Natural killer cell treated with Interleukin-12 subunit alpha and Interleukin-12 subunit beta and Interleukin-15 and Interleukin-18, amount 100 ng/mL, for 72 hours (primary cell): Measurements from ENCODE around the gene CSTPP1. TPM values are rescaled to one million over a fixed set of nuclear protein-coding genes. Genes with fewer than 3 reads are reported as not detected.
A peak's percentile ranks its signal among the peaks of the same experiment; 100 is the strongest.
"Not testable (repeated sequence)": the region's sequence is repeated elsewhere in the genome, so short reads cannot be mapped to it uniquely, and the experiment has no call there.

Source experiments
- ATAC-seq, 2 donors: fragments of 150-1000 bp; cut with Tn5 transposase in 1 of 2; sonication (Bioruptor Pico), chemical (Tn5 transposase) in 1 of 2; 2 replicates each; pipeline ENCODE4 v1.10.0; 2021
- DNase-seq: peaks from one replicate; pipeline ENCODE4 v3.0.0; 2022; ENCODE audit warnings: low spot score
- H3K27ac Mint-ChIP-seq, 2 donors: 1 replicate in 1 of 2; 2 replicates in 1 of 2; pipeline ENCODE4 v1.8.0; 2022; ENCODE audit warnings: mixed read lengths in 2 of 2, mild to moderate bottlenecking in 1 of 2, moderate library complexity in 1 of 2
- H3K27me3 Mint-ChIP-seq, 2 donors: 1 replicate in 1 of 2; 2 replicates in 1 of 2; pipeline ENCODE4 v1.8.0; 2022; ENCODE audit warnings: mixed read lengths in 2 of 2
- H3K36me3 Mint-ChIP-seq: one replicate; pipeline ENCODE4 v1.8.0; 2022; ENCODE audit warnings: mixed read lengths
- H3K4me1 Mint-ChIP-seq, 2 donors: 1 replicate in 1 of 2; 2 replicates in 1 of 2; pipeline ENCODE4 v1.8.0; 2022; ENCODE audit warnings: low read depth in 2 of 2, mixed read lengths in 2 of 2, mild to moderate bottlenecking in 1 of 2
- H3K4me3 Mint-ChIP-seq: one replicate; pipeline ENCODE4 v1.8.0; 2022; ENCODE audit warnings: mixed read lengths
- H3K9me3 Mint-ChIP-seq: 2 replicates; pipeline ENCODE4 v1.8.0; 2022; ENCODE audit warnings: mixed read lengths
- total RNA-seq, 2 donors: library from RNA; stranded (reverse); gene quantifications; one replicate each; pipeline ENCODE4 v1.2.3, GENCODE V29; 2022

CSTPP1 gene
- total RNA-seq, 2 donors from 2014 or later: 20.9 to 23.8 TPM

DNA sequence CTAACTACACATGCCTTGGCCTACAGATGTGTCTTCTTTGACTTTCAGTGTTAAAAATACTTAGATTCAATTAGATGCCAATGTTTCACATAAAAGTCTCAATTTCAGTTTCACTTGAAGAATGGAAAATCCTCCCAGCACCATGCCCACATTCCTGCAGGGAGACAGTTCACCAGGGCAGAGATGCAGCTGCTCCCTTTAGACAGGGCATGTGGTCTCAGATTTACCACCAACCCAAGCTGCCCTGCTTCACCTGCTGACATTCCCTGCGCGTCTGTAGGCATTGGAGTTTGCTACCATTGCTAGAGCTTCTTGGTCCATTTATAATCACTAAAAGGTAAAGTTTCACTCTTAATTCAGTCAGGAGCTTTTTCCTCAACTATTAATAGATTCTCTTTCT is 126.2 kb downstream of the CSTPP1 start:
- Mint-ChIP-seq H3K36me3 (no peaks in the 10 kb centered on the region), H3K27ac (no peak overlapping the region), H3K9me3 (no peaks in the 10 kb centered on the region), H3K4me3 (no peak overlapping the region), H3K4me1 (peaks cover 2 to 19% of the 10 kb centered on the region in 2 donors), H3K27me3 (no peaks in the 10 kb centered on the region)
- ATAC-seq (no peak), DNase-seq (no peak)

DNA sequence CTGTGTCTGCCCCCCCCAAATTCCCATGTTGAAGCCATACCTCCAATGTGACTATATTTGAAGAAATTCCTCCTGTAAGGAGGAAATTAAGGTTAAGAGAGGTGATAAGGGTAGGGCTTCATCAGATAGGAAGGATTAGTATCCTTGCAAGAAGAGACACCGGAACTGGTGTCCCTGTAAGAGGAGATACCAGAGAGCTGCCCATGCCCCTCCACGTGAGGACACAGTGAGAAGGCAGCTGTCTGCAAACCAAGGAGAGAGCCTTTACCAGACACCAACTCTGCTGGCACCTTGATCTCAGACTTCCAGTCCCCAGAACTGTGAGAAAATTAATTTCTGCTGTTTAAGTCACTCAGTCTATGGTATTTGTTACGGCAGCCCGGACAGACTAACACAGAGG is 130.8 kb downstream of the CSTPP1 start:
- Mint-ChIP-seq H3K4me1 (peaks cover 2 to 5% of the 10 kb centered on the region in 2 donors), H3K27me3 (no peaks in the 10 kb centered on the region), H3K9me3 (no peaks in the 10 kb centered on the region), H3K4me3 (no peak overlapping the region), H3K27ac (no peak overlapping the region), H3K36me3 (no peaks in the 10 kb centered on the region)
- DNase-seq: no peak
- ATAC-seq: no peak

DNA sequence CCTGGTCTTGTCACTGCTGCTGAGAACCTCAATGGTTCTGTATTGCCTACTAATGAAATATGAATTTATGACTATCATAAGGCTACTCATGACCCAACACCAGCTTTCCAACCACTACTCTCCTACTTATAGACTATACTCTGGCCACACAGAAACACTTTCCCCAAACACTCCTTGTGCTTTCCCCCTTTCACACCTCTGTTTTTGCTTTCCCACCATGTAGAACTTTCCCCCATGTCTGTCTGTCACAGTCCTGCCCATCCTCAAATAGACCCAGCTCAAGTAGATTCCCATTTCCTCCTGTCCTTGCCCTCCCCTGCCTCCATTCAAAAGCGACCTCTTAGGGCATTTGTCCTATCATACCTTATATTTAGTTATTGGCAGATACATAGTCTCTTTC is 134.2 kb downstream of the CSTPP1 start:
- Mint-ChIP-seq H3K4me1 (peaks cover 0 to 2% of the 10 kb centered on the region in 2 donors), H3K4me3 (no peak overlapping the region), H3K36me3 (no peaks in the 10 kb centered on the region), H3K9me3 (no peaks in the 10 kb centered on the region), H3K27me3 (no peaks in the 10 kb centered on the region), H3K27ac (no peak overlapping the region)
- DNase-seq: no peak
- ATAC-seq: no peak

DNA sequence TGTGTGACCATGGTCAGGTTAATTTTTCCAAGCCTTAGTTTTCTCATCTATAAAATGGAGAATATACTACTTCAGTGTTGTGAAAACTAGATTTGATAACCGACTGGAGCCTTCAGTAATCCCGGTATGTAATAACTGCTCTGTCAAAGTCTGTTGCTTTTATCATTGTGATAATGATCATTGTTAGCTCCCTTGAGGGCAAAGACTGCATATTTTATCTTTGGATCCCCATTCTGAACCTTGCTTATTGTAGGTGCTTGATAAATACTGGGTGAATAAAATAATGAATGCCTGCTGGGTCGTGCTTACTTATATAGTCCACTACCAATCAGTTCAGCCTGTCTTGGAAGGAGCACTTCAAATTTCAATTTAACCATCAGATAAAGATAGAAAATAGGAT is 134.8 kb downstream of the CSTPP1 start:
- ATAC-seq: no peak
- H3K4me3 Mint-ChIP-seq: no peak overlapping the region
- H3K4me1 Mint-ChIP-seq: peaks cover 0 to 2% of the 10 kb centered on the region in 2 donors
- H3K36me3 Mint-ChIP-seq: no peaks in the 10 kb centered on the region
- no peaks in the 10 kb centered on the region for H3K9me3 Mint-ChIP-seq
- H3K27me3 Mint-ChIP-seq: no peaks in the 10 kb centered on the region
- H3K27ac Mint-ChIP-seq: no peak overlapping the region
- DNase-seq: no peak

DNA sequence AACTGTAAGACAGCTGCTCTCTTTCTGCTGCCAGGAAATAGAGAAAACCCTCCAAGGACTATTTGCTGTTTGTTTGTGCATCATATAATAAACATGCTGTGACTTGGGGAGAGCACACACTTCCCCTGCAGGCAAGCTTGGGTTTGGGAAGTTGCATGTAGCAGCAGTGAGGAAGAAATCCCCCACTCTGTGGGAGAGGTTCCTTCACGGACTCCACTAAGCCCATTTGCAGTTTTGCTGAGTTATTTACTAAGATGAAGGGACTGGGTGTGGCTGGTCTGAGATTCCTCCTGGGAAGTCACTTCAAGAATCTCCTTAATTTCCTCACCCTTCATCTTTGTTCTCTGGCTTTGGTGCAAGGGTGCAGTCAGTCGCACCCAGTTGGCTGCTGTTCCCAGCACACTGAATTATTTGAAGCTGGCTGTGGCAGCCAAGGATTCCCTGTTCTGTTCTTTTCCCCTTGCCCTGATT is 135.3 kb downstream of the CSTPP1 start:
- Mint-ChIP-seq H3K27me3 (no peaks in the 10 kb centered on the region), H3K4me1 (peaks cover 0 to 2% of the 10 kb centered on the region in 2 donors), H3K4me3 (no peak overlapping the region), H3K27ac (no peak overlapping the region), H3K9me3 (no peaks in the 10 kb centered on the region), H3K36me3 (no peaks in the 10 kb centered on the region)
- ATAC-seq (no peak), DNase-seq (no peak)

DNA sequence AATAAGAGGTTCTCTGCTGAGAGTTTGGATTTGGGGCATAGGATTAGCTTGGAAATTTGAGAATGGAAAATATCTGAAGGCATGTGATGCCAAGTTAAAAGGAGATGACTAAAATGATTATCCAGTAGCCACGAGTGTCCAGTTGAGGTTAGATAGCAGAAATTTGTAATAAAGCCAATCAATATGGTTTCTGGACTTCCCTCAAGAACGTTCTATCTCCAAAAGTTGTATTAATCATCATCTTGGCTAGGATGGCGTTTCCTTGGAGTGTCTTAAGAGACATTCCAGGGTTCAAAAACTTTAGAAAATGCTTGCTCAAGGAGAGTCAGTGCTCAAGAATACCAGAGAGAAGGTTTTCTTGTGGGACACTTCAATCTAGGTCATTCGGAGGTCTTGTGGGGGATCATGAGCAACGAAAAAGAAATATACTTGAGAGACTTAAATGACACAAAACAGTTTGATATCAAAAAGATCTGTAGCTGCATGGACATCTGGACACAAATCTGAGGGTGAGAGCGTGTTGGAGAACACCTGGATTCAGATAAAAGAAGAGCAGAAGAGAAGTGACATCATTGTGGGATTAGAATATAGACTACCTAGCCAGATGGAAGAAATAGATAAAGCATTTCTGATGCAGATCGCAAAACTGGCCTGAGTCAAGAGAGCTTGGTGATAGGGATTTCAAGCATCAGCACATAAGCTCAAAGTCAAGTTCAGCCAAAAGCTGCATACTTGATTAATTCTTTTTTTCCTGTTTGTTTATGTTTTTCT is 142.4 kb downstream of the CSTPP1 start:
- no peak for DNase-seq
- Mint-ChIP-seq H3K27ac (no peak overlapping the region), H3K36me3 (no peaks in the 10 kb centered on the region), H3K4me1 (peaks cover 6 to 8% of the 10 kb centered on the region in 2 donors), H3K4me3 (no peak overlapping the region), H3K27me3 (no peaks in the 10 kb centered on the region), H3K9me3 (no peaks in the 10 kb centered on the region)
- ATAC-seq: no peak

DNA sequence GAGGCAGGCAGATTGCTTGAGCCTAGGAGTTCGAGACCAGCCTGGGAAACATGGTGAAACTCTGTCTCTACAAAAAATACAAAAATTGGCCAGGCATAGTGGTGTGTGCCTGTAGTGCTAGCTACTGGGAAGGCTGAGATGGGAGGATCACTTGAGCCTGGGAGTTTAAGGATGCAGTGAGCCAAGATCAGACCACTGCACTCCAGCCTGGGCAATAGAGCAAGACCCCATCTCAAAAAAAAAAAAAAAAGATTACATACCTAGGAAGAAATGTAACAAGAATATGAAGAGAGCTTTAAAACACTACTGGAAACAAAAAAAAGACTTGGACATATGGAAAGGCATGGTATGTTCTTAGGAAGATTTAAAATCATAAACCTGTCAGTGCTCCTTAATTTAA is 144.2 kb downstream of the CSTPP1 start:
- not testable (repeated sequence) for DNase-seq, H3K4me1 Mint-ChIP-seq, ATAC-seq, H3K9me3 Mint-ChIP-seq, H3K27ac Mint-ChIP-seq, H3K36me3 Mint-ChIP-seq, H3K4me3 Mint-ChIP-seq, H3K27me3 Mint-ChIP-seq

DNA sequence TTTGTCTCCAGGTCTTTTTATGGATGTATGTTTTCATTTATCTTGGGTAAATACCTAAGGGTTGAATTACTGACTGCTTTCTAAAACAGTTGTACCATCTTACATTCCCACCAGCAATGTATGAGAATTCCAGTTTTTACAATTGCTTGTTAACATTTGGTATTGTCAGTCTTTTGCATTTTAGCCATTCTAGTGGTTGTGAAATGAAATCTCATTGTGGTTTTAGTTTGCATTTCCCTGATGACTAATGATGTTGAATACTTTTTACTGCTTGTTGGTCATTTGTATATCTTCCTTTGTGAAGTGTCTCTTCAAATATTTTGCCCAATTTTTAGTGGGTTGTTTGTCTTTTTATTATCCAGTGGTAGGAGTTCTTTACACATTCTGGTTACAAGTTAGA is 147.4 kb downstream of the CSTPP1 start:
- peaks cover 9 to 10% of the 10 kb centered on the region in 2 donors for H3K4me1 Mint-ChIP-seq
- H3K9me3 Mint-ChIP-seq: no peaks in the 10 kb centered on the region
- no peak for ATAC-seq
- H3K36me3 Mint-ChIP-seq: no peaks in the 10 kb centered on the region
- H3K4me3 Mint-ChIP-seq: peak overlapping the region; percentile 5
- H3K27me3 Mint-ChIP-seq: no peaks in the 10 kb centered on the region
- H3K27ac Mint-ChIP-seq: no peak overlapping the region
- no peak for DNase-seq

DNA sequence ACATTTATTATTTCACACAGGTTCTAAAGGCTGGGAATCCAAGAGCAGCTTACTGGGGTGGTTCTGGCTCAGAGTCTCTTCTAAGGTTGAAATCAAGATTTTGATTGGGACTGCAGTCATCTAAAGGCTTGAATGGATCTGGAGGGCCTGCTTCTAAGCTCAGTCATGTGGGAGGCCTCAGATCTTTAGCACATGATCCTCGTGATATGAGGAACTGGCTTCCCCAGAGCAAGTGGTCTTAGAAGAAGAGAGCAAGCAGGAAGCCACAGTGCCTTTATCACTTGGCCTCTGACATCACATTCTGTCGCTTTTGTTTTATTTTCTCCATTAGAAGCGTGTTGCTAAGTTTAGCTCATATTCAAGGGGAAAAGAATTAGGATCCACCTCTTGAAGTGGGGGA is 151.2 kb downstream of the CSTPP1 start:
- Mint-ChIP-seq H3K27me3 (no peaks in the 10 kb centered on the region), H3K9me3 (no peaks in the 10 kb centered on the region), H3K4me1 (peaks cover 9 to 10% of the 10 kb centered on the region in 2 donors), H3K4me3 (no peak overlapping the region), H3K27ac (no peak overlapping the region), H3K36me3 (no peaks in the 10 kb centered on the region)
- no peak for ATAC-seq
- no peak for DNase-seq

DNA sequence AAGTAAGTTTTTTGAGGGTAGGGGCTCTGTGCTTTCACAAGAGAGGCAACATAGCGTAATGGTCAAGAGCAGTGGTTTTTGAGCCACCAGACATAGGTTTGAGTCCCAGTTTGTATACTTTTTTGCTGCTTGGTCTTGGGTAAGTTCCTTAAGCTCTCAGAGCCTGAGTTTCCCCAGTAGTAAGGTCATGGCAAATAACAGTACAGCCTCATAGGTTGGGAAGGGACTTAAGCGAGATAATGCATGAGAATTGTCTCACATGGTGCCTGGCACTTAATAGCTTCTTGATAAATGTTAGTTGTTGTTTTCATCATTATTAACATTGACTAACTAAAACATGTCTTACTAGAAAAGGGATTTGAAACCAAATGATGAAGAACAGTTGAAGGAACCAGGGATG is 157.0 kb downstream of the CSTPP1 start:
- Mint-ChIP-seq H3K9me3 (no peaks in the 10 kb centered on the region), H3K36me3 (no peaks in the 10 kb centered on the region), H3K4me3 (no peak overlapping the region), H3K4me1 (no peaks in the 10 kb centered on the region), H3K27me3 (no peaks in the 10 kb centered on the region), H3K27ac (no peak overlapping the region)
- DNase-seq (no peak), ATAC-seq (no peak)

DNA sequence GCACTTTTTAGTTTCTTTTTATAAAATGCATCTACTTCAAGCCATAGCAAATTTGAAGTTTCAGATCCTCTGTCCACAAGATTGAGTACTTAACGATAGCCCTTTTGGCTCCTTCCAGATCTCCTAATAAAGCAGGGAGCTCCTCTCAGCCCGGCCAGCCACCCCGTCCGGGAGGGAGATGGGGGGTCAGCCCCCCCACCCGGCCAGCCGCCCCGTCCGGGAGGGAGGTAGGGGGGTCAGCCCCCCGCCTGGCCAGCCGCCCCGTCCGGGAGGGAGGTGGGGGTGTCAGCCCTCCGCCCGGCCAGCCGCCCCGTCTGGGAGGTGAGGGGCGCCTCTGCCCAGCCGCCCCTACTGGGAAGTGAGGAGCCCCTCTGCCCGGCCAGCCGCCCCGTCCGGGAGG is 160.3 kb downstream of the CSTPP1 start:
- not testable (repeated sequence) for H3K36me3 Mint-ChIP-seq, H3K4me1 Mint-ChIP-seq, H3K27ac Mint-ChIP-seq, H3K27me3 Mint-ChIP-seq, DNase-seq, H3K4me3 Mint-ChIP-seq, ATAC-seq, H3K9me3 Mint-ChIP-seq

DNA sequence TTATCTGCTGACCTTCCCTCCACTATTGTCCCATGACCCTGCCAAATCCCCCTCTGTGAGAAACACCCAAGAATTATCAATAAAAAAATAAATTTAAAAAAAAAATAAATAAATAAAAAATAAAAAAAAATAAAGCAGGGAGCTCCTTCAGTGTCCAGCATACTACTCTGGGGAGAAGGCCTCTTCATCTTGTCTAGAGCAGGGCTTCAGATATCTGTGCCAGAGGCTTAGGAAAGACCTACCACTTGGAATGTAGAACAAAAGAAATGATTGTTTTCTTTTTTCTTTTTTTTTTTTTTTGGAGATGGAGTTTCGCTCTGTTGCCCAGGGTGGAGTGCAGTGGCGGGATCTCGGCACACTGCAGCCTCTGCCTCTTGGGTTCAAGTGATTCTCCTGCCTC is 161.7 kb downstream of the CSTPP1 start:
- not testable (repeated sequence) for H3K36me3 Mint-ChIP-seq, H3K4me3 Mint-ChIP-seq, ATAC-seq, H3K27me3 Mint-ChIP-seq, DNase-seq, H3K4me1 Mint-ChIP-seq, H3K27ac Mint-ChIP-seq, H3K9me3 Mint-ChIP-seq

DNA sequence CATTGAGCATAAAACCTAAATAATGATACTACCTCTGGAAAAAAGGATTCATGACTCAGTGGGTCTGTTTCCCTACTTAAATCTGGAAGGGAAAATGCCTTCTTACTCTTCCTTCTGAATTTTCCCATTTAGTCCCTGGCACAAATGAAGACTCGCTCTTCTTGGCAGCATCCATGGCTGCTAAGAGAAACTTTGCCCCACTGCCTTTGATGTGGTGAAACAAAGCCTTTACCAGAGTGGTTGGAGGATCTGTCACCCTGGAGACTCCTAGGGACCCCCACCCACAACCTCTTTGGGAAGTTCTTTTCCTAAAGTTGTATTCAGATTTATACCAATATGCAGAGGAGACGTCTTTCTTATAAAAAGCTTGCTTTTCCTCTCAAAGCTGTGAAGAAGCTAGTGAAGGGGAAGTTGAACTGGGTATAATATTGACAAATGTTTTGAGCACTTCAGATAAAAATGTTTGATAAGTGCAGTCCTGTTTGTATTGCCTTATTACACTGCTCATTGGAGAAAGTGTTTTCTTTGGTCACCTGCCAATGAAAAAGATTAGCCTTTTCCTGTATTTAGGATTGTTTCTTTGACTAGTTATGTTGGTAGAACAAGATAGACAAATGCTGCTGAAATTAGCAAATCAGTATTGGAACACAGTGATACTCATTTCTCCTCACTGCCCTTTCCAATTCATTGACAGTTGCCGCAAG is 162.8 kb downstream of the CSTPP1 start:
- ATAC-seq (no peak), DNase-seq (no peak)
- Mint-ChIP-seq H3K4me1 (peaks cover 5 to 7% of the 10 kb centered on the region in 2 donors), H3K4me3 (no peak overlapping the region), H3K27ac (no peak overlapping the region), H3K27me3 (no peaks in the 10 kb centered on the region), H3K36me3 (no peaks in the 10 kb centered on the region), H3K9me3 (no peaks in the 10 kb centered on the region)

DNA sequence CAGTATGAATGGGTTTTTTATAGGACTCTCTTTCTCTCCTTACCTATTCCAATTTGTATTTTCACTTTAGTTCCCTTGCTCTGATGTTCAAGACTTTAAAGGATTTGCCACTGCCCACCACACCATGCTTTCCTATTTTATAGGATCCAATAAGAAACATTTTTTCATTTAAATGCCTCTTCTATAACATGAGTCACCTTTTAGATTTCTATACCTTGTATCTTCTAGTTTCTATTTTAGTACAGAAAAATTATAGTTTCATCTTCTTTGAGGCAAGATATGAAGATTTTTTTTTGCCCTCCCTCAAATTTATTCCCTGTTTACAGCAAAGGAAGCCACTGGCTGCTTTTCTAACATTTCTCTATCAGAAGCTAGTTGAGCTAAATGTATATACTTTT is 163.4 kb downstream of the CSTPP1 start:
- H3K4me1 Mint-ChIP-seq: peaks cover 7 to 9% of the 10 kb centered on the region in 2 donors
- DNase-seq (no peak), ATAC-seq (no peak)
- no peak overlapping the region for H3K4me3 Mint-ChIP-seq
- H3K9me3 Mint-ChIP-seq: no peaks in the 10 kb centered on the region
- no peak overlapping the region for H3K27ac Mint-ChIP-seq
- H3K36me3 Mint-ChIP-seq: no peaks in the 10 kb centered on the region
- H3K27me3 Mint-ChIP-seq: no peaks in the 10 kb centered on the region
